G401.6 (cell line): ENCODE data around the gene FAM168A.

Experiments used
- FAIRE-seq: peaks from 2 replicates; lab custom pipeline; 2012; peaks lifted over from hg19 to GRCh38; lab: Jason Lieb, UNC

Gene FAM168A

DNA sequence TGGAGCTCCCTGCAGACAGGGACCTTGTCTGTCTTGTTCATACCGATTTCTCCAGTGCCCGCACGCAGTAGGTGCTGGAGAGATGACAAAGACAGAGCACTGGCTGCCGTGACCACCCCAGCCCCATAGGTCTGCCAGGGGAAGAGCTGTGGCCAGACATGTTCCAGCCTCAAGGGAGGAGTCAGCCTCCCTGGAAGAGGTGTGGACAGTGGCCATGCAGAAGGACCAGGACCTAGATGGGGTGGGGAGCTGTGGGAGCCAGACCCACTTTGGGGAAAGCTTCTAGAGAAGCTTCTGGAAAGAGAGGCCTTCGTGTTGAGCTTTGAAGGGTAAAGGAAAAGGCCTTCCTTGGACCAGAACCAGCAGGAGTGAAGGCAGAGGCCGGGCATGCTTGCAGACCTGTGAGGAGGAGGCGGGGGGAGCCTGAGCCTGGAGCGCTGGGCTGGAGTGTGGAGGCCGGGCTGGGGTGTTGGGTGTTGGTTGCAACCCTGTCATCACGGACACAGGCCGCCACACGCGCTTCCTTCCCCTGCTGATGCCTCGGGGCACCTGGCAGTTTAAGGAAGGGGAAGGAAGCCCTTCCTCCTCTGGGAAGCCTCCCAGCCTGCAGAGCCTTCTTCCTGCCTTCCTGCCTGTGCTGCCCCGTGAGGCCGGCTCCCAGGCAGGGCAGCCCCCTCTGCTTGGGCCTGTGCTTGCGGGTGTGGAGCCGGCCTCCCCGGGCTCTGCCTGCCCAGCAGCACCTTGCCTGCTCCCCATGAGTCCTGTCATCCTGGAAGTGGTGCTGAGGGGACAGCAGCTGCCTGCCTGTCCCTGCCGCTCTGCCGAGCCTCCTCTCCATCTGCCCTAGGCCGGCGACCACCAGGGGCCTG lies 209.4 kb downstream of the FAM168A start:
- no peak for FAIRE-seq

DNA sequence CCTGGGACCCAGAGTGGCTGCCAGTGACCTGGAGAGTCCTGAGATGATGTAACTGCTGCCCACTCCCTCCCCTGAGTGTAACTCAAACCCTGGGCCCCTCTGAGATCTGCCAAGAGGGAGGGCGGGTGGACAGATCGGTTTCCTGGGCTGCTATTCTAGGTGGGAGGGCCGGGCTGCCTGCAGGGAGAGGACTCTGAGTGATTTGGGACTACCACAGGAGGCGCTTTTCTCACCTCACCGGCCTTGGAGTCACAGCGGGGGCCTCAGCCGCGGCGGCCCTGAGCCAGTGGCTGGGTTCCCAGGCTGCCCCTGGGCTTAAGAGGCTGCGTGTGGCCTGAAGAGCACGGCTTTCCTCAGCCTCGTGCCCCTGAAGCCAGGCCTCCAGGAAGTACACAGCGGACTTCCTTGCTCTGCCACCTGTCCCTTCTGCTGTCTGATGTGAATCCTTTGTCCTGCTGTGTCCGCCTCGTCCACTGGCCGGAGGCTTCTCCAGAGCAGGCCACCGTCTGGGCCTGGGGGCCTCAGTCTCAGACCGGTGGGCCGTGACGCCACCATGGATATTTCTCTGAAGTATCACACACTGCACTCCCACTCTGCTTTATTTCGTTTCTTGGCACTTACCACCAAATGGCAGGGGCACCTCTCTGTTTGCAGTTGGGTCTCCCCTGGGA lies 210.2 kb downstream of the FAM168A start:
- no peak for FAIRE-seq

DNA sequence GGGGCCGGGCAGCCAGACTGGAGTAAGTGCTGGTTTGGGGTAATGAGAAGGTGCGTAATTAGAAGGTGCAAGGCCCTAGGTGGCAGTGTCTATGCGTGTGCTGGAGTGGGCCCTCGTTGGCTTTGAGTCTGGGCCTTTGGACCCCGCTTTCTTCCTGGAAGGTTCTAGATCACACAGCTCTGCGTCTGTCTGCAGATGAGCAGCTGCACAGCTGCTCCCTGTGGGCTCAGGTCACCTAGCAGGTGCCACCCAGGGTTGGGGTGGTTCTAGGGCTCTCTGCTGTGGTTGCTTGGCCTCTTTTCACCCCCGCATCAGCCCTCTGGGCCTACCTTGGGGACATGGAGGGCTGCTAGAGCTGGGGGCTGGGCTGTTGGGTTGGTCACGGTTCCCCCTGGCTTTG lies 211.4 kb downstream of the FAM168A start:
- no peak for FAIRE-seq

DNA sequence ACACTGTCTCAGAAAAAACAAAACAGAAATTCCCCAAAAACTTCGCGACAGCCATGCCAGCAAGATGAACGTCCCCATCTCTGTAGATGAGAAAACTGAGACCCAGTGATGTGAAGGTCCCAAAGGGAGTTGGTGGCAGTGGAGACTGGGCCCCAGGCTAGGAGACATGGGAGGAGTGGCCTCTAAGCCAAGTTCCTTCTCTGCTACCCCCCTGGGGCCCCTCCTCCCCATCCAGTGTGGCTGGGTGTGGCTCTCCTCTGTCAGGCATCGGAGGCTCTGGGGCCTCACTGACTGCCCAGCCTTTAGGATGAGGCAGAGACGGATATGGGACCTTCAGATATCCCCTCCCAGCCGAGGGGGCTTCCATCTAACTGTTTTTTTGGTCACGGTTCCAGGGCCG lies 211.9 kb downstream of the FAM168A start:
- no peak for FAIRE-seq

DNA sequence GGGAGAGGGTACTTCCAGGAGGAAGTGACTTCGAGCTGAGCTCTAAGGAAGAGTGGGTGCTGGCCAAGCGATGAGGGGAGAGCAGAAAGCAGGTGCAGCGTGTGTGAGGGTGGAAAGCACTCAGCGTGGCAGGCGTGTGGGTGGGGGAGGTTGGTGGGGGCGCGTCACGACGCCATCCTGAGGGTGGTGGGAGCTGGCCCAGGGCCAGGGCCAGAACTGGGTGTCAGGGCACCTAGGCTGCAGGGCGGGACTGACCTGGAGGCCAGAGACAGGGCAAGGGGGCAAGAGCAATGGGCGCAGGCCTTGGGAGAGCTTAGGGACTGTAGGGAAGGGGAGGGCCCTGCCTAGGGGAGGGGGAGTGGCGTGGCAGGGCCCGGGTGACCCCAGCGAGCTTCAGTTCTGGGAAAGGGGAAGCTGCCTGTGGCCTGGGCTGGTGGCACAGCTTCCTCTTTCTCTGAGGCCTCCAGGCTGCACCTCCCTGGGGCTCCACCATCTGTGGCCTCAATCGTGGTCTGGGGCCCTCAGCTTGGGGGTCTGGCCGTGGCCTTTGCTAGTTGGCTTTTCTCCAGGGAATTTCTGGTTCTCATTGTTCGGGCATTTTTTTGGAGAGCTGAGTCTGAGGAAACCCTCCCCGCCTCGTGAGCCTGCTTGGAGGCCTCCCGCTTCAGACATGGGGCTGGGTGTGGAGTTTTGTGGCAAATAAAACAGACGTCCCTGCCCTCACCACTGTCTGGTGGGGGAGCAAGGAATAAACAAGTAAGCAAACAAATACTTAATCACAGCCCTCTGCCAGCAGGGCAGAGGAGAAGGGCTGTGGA lies 212.8 kb downstream of the FAM168A start:
- no peak for FAIRE-seq

DNA sequence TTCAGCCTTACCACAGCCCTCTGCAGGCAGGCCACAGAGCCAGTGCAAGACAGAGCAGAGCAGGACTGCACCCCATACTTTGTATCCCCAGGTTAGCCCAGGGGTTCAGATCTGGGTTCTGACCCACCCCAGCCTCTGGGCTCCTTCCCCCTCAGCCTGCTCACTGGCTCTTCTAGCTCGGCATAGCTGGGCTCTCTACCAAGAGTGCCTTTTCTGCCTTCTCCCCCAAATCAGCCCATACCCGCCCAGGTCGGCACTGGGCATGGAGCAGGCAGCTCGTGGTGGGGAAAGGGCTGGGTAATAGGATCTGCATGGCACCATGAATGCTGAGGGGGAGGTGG lies 213.4 kb downstream of the FAM168A start:
- no peak for FAIRE-seq

DNA sequence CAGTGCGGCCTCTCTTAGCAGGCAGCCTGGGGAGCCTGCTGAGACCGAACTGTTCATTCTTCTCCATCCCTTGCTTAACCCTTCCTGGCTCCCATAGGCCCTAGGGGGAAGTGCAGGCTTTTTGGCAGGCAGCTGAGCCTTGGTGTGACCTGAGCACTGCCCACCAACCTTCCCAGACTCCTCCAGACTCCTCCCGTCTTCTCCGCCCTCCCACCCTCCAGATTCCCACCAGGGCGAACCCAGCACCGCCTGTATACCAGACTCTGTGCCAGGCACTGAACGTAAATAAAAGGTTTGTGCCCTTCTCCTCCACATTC lies 213.8 kb downstream of the FAM168A start:
- no peak for FAIRE-seq

DNA sequence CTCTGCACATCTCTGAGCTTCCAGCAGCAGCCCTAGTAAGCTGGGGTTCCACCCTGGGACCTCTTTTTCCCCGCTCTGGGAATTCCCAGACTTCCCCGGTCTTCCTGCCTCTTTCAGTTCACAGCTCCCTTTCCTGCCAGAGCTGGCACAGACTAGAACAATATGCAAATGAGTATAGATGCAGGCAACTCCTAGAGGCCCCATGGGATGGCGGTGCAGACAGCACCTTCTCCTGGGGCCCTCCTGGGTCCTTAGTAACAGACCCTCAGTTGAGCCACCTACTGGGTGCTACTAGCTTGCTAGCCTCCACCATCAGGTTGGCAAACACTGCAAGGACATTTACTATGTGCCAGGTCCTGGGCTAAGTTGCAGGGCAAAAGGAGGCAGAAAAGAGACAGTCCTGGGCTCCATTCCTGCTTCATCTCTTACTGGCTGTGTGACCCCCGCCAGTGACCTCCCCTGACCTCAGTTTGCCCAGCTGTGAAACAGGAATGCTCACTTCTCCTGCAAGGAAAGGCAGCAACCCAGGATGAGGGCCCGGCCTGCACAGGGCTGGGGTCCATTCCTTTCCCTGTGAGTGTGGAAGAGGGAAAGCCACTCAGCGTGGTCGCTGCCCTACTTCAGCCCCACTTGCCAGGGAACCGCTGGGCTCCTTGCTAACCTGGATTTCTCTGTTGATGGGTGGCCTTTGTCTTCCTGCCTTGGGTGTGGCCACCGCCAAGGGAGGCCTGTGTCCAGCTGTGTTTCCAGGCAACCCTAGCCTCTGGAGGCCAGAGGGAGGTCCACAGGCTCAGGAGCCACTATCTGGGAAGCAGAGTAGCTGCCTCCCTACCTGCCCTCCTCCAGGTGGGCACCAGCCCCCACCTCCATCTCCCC lies 214.4 kb downstream of the FAM168A start:
- FAIRE-seq, result no peak

DNA sequence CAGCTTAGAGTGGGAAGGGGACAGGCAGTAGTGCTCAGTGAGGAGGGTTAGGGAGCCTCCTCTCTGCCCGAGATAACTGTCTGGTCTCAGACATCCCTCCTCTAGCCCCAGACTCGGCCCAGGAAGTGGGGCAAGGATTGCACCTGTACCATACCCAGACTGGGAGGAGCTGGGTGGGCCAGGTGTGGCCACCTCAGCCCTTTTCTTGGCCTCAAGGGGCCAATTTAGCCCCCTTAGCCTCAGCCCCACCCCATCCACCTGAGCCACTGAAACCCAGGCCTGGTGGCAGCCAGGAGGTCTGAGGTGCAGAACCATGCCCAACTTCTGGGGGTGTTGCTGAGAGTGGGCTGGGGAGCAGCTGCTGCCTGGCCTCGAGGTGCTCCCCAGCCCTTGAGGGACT lies 215.2 kb downstream of the FAM168A start:
- no peak for FAIRE-seq

DNA sequence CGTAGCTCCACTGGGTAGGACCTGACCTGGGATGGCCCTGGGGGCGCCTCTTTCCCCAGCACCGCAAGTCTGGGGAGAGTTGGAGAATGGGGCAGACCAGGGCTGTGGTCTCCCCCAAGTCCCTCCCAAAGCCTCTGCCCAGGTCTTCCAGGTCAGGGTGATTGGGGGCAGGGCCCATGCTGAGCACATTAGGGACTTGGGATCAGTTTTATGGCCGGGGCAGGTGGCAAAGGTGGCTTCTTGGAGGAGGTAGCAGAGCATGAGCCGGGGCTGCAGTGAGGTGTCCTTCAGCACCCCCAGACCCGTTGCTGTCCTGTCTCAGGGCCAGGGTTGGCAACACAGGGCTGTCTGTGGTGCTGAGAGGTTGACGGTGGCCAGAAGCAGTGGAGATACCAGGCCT lies 215.7 kb downstream of the FAM168A start:
- no peak for FAIRE-seq

DNA sequence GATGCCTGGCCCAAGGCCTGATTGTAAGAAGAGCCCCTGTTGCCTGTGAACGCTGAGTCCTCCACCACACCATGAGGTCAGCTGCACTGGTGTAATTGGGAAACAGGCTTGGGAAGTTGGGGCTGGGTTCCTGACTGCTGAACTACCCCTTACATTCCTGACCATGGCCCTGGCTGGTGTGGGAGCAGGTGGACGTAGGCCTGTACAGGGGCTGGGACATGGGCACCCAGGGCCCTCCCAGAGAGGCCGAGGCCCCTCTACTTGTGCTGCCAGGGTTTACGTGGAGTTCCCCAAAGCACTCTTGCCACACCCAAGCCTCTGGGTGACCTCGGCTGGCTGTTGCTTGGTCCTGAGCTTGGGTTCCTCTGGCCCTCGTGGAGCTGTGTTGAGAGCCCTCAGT lies 216.3 kb downstream of the FAM168A start:
- no peak for FAIRE-seq

DNA sequence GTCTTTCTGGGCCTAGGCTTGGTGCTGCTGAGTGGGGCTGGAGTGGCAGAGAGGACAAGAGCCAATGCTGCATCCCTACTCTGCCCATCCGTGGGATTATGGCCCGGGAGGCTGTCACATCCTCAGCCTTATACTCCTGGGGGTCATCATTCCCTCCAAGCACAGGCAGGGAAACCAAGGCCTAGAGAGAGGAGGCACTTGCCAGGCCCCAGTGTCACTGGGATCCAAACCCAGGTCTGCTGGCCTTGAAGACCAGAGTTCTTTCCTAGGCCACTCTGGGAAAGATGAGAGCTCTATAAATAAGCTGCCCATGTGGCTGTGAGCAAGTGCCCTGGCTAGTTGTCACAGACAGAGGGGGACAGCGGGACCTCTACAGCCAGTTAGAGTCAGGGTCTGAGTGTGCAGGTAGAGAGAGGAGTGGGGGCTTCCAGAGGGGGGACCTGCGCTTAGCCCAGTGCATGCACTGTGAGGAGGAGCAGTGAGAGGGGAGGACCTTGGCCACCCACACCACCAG lies 217.0 kb downstream of the FAM168A start:
- FAIRE-seq, result no peak

DNA sequence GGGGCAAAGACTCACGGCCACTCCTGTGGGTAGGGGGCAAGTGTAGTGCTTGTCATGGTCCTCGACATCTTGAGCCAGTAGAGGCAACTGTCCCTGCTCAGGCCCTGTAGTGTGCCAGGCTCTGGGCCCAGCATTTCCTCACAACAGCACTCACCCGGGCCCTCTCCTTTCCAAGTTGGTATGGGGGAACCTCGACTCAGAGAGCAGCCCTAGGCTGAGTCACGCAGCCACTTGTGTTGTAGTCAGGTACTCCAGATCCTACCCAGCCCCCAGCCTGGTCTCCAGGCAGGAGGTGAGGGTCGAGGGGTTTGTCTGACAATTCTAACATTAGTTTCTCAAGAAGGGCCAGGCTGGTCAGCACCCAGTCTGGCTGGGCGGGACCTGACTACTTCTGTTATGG lies 217.6 kb downstream of the FAM168A start:
- no peak for FAIRE-seq

DNA sequence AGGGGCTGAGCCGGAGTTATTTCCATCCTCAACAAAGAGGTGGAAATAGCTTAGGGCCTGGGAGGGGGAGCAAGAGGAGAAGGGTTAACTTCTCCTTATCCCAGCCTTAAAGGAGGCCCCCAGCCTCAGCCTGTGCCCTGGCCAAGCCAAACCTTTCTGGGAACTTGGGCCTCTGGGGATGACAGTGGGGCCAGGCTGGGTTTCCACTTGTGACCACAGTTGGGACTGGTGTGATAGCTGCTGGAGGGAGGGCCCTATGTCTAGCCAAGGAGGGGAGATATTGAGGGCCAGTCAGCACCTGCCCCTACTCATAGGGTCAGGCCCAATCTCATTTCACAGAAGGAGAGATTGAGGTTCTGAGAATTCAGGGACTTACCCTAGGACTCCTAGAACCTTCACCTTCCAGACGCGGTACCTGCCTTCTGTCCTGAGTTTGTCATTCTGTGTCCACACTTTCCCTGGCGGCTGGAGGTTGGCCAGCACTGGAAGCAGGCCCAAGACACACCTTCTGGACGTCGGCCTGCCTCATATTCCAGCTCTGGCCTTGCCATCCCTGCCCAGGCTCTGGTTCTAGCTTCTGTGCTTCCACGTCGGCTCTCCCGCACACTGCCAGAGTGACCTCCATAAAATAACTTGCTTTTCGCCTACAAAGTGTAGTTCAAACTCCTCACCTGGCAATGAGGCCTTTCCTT lies 218.6 kb downstream of the FAM168A start:
- no peak for FAIRE-seq

DNA sequence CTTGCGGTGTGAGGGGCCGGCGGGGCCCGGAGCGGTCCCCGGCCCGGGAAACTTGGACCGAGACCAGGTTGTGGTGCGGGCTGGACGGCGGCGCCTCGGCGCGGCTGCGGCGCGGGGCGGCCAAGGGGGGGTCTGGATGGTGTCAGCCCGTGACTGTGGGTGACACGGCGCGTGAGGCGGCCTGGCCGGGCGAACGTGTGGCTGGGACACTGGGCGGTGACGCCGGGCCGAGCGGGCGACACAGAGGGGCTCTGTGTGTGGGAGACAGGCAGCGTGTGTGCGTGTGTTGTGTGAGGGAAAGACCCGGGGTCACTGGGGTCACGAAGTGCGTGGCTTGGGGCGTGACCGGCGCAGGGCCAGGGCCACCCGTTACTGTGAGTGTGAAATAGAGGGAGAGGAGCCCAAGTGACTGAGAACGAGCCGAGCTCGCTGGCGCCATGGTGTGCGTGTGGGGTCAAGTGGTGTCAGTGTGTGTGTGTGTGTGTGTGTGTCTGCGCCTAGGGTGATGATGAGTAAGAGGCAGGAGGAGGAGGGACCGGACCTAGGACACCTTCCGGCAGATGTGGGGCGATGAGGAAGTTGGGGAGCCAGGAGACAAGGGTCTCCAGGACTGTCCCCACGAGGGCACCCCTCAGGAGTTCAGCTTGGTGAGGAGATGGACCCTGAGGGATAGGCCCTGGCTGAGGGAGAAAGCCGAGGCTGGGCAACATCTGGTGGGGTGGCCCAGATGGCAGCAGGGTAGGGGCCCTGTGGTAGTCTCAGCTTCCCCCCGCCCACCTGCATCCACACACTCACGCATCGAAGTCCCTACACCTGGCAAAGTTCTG lies 220.9 kb downstream of the FAM168A start:
- FAIRE-seq, result no peak

DNA sequence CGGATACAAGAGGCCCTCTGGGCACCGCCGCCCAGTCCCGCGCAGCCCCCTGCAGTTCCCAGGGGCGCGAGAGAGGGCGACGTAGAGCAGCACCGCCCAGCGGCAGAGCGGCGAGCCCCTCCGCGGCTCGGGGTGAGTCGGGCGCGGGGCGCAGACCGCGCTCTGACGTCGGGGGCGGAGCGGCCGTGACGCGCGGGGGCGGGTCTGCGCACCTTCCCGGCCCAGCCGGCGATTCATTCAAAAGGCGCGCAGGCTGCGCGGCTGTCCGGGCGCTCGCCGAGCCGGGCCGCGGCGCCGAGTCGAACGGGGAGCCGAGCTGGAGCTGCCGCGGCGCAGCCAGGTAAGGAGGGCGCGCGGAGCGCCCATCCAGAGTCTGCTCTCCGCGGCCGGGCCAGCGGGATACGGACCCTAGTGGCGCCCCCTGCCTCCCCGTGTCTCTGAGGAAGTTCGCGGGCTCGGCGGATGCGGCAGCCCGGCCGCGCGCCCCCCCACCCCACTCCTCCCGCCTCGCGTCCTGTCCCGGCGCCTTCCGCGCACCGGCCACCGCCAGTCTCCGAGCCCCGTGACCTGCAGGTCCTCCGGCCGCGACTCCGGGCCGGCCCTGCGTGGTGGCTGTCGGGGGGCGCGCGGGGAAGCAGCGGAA lies 221.6 kb downstream of the FAM168A start, which contains the start of gene RELT:
Gene RELT (plus strand): TSS at position 240 of the 643 bp plus-strand sequence. CDS start 12,738 bp downstream, outside the sequence.
- no peak for FAIRE-seq

DNA sequence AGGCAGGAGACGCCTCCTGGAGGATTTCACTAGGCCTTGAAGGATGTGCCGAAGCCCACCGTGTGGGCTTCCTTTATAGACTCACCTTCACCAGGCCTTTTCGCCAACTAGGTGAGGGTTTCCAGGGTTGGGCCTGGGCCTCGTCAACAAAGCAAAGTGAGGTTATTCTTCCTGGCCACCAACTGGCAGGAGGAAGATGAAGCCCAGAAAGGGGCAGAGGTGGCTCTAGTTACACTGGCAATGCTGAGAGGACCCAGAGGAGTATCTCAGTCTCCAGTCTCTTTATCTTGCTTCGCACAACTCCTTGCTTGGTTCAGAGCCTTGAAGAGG lies 222.1 kb downstream of the FAM168A start:
- no peak for FAIRE-seq

DNA sequence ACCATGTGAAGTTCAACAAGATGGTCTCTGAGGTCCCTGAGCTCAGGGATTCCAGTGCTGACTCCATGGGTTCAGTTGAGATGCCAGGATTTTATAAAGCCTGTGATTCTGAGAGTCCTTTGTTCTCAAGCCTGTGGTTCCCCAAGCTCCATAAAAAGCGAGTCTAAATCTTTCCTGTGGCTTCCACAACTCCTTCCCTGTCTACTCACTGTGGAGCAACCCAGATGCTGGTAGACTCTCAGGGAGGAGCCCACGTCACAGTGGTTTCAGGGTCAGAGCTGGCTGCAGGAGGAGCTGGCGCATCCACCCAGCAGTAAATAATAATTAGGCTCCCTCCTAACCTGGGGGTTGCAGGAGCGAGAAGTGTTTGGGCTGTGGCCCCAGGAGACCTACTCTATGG lies 223.8 kb downstream of the FAM168A start:
- FAIRE-seq, result no peak

DNA sequence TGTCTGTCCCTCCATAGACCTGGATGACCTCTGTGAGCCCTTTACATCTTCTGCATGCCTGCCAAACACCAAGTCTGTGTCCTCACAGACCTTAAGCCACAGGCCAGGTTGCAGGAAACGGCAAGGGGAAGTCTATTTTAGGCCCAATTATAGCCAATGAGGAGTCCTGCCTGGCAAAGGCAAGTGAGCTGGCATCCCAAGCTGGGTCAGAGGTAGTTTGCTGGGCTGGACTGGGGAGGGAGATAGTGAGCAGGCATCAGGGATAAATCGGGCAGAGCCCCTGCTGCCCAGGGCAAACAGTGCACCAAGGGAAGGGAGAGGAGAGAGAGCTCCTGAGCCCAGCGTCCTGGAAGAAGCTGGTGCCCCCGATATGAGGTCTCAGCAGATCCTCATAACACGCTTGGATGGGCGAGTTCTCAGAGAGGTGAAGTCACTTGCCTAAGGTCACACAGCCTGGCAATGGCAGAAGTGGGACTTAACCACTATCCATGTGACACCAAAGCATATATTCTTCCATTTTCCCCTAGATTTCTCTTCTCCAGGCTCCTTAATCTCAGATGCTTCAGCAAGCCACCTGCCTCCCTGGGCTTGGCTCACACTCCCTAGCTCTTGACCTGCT lies 225.4 kb downstream of the FAM168A start:
- no peak for FAIRE-seq
